SK-N-DZ (cell line): Measurements from ENCODE around the gene HSBP1. TPM values are rescaled to one million over a fixed set of nuclear protein-coding genes. Genes with fewer than 3 reads are reported as not detected.
A peak's percentile ranks its signal among the peaks of the same experiment; 100 is the strongest.

Experiments
- DNase-seq: peaks from one replicate; pipeline ENCODE4 v3.0.0-alpha.2; 2015; ENCODE audit warnings: low spot score
- polyA plus RNA-seq, 2 experiments: library from polyadenylated mRNA; depleted of rRNA; stranded (reverse); fragments of >200 nt; gene quantifications; 2 replicates each; pipeline ENCODE4 v1.2.3, GENCODE V29; 2014

Gene HSBP1
- 65.9 and 66.4 TPM in 2 replicates for polyA plus RNA-seq (2014; cell fraction: cytosol; rRNA removed)
- 48.5 and 49.9 TPM in 2 replicates for polyA plus RNA-seq (2014; cell fraction: nucleus; rRNA removed)

DNA sequence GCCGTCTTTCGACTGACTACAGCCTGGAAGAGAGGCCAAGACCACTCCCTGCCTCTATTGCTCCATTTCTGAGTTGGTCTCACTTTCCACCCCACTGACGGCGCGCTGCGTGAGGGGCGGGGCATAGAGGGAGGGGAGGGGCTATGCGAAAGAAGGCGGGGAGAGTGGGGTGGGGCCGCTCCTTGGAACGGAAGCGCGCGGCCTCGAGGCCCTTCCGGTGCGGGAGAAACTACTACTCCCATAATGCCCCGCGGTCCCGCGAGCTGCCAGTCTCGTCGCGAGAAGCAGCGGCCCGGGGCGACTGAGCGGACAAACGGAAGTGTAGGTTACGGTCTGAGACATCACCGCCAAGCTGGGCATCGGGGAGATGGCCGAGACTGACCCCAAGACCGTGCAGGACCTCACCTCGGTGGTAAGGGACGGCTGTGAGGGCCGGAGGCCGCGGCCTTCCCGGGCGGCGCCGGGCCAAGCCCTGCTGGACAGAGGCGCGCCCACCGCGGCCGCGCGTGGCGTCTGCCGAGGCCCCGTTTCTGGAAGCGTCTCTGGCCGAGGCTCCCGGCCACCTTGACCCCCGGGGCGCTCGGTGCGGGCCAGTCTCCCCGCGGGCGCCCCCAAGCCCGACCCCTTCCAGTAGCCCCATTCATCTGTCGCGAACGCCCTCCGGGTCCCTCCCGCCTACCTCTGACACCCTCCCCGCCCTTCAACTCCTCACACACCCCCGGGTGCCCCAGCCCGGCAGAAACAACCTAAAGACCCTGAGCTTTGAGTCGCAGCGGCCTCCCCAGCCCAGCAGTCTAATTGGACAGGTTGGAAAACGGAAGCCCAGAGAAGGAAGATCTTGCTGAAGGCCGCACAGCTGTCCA, at the start of gene HSBP1:
Gene HSBP1, plus strand, starts transcription at position 269 of the 863 bp plus-strand sequence. Its CDS starts 99 bp downstream, at position 368.
- DNase-seq, result peak; percentile 93

DNA sequence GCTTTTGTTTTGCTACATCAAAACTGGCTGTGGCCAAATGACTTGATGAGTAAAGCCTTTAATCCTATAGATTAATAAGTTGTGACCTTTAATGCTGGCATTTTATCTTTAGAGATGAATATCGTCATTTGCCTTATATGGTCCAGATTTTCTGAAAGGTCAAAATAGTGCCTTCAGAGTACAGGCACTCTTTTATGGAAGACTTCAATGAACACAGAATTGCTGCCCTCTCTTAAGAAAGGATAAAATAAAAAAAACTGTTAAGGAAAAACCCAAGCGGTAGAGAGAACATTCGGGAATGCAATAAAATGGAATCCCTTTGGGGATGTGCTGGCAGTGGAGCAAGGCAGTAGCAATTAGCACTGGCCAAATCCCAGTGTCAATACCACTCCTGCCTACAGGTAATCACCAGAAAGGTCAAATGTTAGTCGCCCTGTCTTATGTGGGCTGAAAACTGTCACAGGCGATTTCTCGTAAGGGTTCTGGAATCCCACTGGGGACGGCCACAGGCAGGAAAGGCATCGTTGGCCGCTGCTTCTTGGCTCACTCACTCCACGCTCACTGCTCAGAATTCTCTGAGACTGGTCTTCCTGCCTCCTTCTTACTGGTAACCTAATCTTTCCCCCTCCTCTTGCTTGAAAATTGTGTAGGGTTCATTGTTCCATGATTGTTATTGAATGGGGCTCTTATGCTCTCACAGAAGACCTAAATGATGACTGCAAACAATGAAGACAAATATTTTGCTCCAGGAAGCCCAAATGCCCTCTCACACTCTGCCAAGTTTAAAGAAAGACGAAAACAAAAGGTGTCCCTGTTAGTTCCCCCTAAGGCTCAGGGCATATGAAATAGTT, 45.4 kb upstream of the HSBP1 start:
- DNase-seq, result no peak

DNA sequence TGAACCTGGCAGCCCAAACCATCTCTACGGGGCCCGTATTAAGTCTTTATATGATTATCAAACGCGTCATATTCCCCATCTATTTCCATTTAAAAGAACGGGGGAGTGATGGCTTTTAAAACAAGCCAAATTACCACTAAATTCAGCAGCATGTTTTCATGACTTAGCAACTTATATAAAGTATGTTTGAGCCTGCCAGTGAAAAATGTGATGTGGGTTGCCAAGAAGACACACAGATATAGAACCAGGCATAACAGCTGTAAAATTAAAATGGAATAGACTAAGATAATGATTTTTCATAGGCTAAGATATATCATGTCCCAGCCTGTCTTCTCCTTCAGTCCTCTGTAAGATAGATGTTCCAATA, 44.8 kb upstream of the HSBP1 start:
- no peak for DNase-seq

DNA sequence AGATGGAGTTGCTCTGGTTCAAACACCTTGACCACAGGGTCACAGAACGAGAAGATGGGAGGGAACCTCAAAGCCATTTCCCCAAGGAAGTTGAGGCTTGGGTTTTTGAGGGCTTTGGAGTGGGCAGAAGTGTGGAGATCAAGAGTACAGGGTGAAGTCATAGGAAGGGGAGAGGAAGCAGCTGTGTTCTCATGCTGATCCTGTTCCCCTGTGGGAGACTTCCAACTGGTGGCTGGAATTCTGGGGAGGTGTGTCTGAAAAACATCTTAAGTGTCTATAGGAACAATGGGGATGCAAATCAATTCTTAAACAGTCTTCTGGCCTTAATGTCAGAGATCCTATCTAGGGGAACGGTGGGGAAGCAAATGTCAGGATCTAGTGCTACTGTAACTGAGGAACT, 38.8 kb upstream of the HSBP1 start:
- DNase-seq, result no peak

DNA sequence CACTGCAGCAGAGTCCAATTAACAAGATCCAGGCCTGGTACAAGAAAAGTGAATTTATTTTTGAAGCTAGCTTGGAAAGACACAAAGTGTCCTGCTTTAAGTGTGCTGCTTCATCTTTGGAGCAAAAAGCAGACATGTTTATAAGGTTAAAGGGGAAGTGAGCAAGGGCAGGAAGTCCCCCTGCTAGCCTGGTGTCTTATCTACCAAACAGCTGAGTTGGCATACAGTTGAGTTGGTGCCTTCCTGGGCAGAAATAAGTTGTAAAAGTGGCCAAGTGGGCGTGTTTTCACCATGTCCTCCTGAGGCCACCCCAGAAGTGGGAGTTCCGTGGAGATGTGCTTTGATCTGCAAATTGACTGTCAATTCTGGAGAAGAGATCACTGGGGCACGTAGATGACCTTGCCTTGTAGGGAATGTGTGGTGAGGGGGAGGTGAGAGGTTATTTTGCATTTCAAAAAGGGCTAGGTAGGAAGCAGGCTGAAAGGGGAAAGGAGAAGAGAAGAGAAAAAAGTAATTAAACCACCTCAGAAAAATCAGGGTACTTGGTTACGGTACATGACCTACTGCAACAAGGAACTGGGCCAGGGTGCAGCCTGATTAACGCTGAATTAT, 38.3 kb upstream of the HSBP1 start:
- no peak for DNase-seq

DNA sequence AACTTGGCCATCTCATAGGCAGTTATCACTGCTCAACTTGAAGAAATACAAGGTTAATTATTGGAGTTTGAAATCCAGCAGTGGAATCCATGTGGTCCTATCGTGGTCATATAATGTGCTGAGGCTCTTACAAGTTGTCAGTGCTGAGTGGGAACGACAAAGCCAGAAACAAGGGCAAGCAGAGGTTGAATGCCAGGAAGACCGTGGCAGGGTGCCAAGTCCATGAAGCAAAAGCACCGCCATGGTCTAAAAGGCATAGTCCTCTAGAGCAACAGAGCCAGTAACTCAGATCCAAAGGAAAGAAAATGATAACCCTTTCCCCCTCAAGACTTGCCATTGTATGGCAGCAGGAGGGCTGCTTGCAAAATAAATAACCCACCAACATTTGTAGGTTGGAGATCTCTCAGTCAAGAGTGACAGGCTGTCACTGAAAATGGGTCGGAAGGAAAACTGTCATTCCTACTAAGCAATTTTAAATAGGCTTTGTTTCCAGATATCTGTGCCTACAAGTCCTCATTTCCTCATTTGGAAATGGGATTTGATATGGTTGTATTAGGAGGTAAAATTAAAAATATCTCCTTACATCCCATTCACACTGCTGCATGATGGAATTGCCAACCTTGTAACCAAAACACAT, 36.4 kb upstream of the HSBP1 start:
- DNase-seq, result no peak

DNA sequence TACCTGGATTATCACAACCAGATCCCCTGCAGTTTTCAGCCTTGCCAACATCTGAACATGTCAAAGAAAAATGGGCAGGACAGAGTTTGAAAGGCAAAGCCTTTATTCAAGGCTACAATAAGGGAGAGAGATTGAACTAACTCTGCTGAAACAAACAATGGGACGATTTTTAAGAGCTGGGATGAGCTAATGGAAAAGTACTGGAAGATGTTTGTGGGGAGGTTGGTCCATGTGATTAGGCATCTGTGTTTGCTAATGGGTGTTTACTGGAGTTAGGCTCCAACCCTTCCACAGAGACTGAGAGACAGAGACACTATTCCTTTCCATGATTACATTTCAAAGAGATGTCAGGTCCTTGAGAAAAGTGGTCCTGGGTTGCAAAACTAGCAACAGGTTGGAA, 35.0 kb upstream of the HSBP1 start:
- DNase-seq, result no peak

DNA sequence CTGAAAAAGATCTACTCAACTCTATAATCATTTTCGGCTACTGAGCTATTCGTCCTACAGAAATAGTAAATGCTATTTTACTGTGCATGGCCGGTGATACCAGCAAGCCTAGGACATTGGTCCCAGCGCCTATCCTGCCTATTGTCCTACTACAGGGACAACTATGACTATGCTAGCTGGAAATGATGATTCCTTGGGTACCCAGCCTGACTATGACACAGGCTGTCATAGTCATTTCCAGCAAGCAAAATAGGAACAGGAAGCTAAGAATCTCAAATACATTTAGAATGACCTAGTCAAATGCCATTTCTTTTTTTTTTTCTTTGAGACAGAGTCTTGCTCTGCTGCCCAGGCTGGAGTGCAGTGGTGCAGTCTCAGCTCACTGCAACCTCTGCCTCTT, 33.7 kb upstream of the HSBP1 start:
- DNase-seq, result no peak

DNA sequence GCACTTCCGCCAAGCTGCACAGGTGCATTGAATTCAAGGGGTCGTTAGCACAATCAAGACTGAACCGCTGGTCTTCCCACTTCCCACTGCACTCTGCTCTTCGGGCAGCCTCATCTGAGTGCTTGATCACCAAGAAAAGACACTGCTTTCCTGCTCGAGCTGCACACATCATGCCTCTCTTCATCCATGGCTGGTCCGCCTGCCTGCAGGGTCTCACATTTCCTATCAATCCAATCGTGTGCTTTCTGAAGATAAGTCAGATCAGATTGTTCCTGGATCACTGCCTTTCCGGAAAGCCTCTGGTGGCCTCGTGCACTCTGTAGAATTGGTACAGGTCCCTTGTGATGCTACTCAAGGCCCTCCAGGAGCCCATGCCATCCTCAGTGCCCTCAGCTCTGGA, 30.8 kb upstream of the HSBP1 start:
- DNase-seq, result no peak

DNA sequence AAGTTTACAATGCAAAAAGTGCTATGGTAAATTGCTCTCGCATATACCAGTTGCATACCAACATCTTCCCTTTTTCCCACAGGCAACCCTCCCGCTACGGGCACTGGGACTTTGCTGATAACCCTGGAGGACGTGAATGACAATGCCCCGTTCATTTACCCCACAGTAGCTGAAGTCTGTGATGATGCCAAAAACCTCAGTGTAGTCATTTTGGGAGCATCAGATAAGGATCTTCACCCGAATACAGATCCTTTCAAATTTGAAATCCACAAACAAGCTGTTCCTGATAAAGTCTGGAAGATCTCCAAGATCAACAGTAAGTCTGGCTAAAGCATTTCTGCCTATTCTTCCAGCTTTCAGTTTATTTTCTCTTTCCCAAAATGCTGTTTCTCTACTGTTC, 27.9 kb upstream of the HSBP1 start:
- no peak for DNase-seq

DNA sequence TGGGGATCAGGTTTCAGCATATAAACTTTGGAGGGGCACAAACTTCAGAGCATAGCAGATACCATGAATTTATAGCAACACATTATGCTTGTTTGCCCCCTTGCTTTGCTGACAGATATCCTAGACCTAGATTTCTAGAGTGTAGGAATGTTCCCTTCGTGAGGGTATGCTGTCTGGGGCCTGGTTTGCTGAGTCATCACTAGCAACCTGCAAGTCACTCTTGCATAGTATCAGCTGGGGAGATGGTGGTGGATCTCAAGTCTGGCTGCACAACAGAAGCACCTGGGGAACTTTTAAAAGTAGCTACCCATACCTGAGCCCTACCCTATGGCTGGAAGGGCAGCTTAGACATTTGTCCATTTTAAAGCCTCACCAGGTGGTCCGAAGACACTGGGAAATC, 22.3 kb upstream of the HSBP1 start:
- no peak for DNase-seq

DNA sequence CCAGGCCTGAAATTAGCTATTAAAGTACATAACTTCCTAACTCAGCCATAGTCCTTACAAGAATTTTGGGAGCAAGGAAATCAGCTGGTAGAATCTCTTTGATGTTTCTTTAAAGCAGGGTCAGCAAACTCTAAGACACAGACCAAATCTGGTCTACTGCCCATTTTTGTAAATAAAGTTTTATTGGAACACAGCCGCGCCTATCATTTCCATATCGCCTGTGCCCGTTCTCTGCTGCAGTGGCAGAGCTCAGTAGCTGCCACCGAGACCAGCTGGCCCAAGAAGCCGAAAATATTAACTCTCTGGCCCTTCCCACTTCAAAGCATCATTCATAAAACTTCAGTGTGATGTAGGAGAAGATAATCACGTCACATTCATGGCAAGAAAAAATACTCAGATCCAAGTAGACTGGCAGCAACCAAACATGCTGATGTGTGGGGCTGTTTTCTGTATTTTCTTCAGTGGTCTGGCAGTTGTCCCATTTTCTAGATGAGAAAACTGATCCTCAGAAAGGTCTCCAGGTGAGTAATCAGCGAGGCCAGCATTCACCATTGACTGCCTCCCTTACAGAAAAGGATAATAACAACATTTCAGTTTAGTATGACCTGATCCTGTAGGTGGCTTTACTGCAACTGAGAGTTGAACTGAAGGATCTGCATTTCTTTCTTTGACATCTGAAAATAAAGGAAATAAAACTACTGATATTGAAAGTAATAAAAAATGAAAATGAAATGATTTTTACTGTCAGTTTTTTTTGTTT, 18.0 kb upstream of the HSBP1 start:
- no peak for DNase-seq

DNA sequence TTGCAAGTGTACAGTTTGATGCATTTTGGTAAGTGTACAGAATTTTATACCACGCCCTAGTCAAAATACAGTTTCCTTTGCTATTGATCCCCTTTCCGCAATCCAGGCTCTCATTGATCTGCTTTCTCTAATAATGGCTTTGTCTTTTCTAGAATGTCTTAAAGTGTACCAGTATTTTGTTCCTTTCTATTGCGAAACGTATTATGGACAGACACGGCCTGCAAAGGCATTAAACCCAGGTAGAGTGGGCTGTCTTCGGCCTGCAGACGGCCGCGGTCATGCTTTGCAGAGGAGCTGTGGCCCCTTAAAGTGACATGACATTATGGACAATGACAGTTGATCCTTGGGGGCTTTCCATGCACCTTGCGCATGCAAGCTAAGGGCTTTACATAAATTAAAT, 15.9 kb upstream of the HSBP1 start:
- no peak for DNase-seq

DNA sequence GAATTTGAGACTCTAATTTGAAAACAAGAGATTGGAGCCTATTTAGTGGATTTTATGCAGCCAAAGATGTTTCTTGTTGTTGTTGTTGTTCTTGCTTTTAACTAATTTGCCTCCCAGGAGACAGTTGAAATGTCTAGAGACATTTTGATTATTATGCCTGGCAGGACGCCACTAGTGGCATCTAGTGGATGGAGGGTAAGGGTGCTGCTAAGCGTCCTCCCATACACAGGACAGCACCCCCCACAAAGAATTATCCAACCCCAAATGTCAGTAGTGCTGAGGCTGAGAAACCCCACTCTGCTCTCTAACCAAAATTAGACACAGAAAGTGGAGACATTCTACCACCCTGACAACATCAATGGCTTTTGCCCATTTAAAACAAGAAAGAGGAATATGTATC, 15.4 kb upstream of the HSBP1 start:
- DNase-seq, result no peak

DNA sequence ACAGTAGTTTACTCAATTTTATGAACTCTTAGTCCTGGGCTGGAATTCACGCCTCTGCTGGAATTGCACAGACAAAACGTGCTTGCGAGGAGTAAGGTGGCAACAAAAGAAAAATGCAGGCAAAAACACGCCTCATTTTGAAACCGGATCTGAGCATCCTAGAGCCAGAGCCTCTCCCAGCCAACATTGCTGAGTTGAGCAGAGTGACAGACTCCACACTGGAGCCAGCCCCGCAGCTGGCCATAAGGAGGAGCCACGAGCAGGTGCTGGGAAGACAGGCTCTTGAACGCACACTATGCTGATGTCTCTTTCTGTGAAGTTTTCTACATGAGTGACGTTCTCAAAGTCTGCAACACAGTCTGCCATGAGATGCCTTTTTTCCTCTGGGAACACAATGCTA, 14.6 kb upstream of the HSBP1 start:
- no peak for DNase-seq

DNA sequence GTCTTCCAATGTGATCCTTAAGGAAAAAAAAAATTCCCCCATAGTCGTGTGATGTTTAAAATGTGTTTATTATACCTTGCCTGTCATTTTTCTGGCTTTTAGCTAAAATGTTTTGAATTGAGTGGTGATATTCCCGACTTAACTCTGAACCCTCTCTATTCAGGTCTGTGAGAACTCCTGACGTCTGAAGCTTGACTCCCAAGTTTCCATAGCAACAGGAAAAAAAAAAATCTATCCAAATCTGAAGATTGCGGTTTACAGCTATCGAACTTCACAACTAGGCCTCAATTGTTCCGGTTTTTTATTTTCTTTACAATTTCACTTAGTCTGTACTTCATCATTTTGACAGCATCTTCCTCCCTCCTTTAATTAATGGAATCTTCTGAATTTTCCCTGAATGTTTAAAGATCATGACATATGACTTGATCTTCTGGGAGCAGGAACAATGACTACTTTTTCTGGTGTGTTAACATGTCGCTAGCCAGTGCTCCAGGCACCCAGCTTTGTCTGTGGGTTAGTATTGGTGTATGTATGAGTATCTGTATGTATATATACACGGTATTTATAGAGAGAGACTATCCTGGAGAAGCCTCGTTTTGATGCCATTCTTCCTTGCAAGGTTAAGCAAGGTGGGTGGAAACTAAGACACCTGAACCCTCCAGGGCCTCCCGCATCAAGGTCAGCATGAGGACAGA, 12.8 kb upstream of the HSBP1 start:
- no peak for DNase-seq

DNA sequence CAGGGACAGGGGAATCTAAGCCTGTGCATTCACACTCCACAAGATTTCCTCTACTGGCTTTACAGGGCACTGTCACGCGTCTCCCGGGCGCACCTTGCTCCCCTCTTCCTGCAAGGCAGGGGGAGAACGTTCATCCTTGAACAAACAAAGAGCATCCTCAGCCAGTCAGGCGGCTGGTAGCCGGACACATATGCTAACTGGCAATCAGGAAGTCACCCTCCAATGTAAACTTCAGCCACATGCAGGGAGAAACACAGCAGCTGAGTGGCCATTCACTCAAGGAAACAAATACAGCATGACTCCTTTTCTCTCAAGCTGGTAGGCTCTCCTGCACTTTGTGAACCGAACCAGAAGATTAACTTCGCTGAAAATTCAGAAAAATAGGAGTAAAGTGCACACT, 10.8 kb upstream of the HSBP1 start:
- DNase-seq, result no peak

DNA sequence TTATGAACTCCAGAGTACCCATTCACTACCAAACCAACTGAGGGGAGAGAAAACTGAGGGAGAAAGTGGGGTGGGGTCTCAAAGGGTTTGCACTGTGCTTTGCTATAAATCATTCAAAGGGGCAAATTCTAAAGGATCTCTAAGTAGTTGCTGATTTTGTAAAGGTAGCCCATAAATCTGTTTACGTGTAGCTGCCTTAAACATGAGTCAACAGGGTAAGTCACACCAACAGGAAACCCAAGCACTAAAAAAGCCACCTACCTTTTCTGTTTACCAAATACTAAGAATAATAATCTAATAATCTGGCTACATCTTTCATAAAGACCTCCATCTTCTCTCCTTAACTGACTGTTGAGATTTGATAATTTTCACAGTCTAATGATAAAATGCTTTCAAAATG, 8.4 kb upstream of the HSBP1 start:
- no peak for DNase-seq

DNA sequence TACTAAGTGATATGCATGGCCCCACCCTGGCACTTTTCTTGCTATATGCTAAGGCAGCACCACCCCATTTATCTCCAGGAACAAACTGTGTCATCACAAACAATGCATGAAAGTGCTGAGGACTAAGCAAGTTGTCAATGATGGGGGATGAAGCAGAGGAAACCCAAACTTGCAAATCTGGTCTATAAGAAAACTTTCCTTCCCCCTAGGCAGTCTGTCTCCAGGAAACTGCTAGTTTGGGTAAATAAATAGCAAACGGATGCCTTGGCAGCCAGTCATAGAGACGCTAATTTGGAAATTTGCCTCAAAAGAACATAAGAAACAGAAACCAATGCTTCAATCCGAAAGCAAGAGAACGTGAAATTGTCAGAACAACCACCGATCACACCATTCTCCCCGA, 5.6 kb upstream of the HSBP1 start:
- no peak for DNase-seq

DNA sequence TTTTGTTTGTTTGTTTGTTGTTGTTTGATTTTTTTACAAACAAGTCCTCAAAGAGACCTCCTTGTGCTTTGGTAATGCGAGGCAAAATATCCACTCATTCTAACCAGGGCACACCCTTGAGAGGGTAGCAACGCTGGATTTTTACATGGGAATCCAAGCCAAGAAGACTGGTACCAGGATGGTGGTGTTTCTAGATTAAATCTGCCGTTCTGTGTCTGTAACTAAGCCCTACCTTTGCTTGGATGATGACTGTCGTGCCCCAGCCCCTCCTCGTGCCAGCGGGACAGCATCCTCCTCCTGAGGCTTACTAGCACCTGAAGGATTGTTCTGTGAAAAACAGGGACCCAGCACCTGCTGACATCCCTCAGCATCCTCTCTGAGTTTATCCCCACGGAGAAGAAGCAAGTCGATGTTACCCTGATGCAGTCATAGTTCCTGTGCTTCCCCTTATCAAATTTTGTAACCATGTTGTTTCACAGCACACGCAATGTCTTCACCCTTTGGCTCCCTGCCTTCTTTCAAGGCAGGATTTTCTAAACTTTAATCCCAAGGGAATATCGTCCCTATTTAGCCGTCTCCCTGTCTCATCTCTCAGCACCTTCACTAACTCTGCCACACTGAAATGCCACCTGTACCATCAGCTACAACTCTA, 5.1 kb upstream of the HSBP1 start:
- DNase-seq, result no peak
